GM12878 (cell line): ENCODE measurements around the gene SYNGR3. TPM values are rescaled to one million over a fixed set of nuclear protein-coding genes. Genes with fewer than 3 reads are reported as not detected.

Experiments
- ATAC-seq: fragments of 200-7000 bp; cut with Tn5 transposase; 3 replicates; pipeline ENCODE4 v1.9.1; 2020; ENCODE audit warnings: mild to moderate bottlenecking, moderate library complexity
- BruUV-seq: library from RNA; stranded (reverse); fragments of 400-500 nt; replicated peaks from 2 replicates; lab custom pipeline; 2021; lab: Mats Ljungman, UMichigan
- CTCF ChIA-PET: fragments of 300-600 bp; sonication (Branson Sonifier 250); formaldehyde crosslinking; extraction: SDS; loops from one replicate; lab custom pipeline; 2021; ENCODE audit warnings: inconsistent platforms; lab: Yijun Ruan, JAX
- POLR2A ChIA-PET: fragments of 350-600 bp; formaldehyde crosslinking; extraction: SDS; loops from one replicate; lab custom pipeline; 2021; ENCODE audit warnings: inconsistent platforms; lab: Charles Lee
- RAD21 ChIA-PET: fragments of 300-600 bp; sonication (Branson Sonifier 250); formaldehyde crosslinking; loops from one replicate; lab custom pipeline; 2023; ENCODE audit warnings: antibody characterized with exemption; ENCODE audit not compliant: unreplicated experiment; lab: Charles Lee
- SMC1A ChIA-PET: fragments of 300-600 bp; sonication (Branson Sonifier 250); formaldehyde crosslinking; loops from one replicate; lab custom pipeline; 2023; ENCODE audit not compliant: unreplicated experiment, uncharacterized antibody; lab: Charles Lee
- DNase-seq: peaks from one replicate; pipeline ENCODE4 v3.0.0-alpha.2; 2011; ENCODE audit warnings: low read depth, low spot score
- FAIRE-seq: peaks from 3 replicates; lab custom pipeline; 2011; peaks lifted over from hg19 to GRCh38; lab: Jason Lieb, UNC
- H2AFZ ChIP-seq: 2 replicates; pipeline ENCODE4 v1.6.0; 2011; ENCODE audit warnings: low read depth, low read length, control low read depth; ENCODE audit not compliant: control insufficient read depth
- H3K27ac ChIP-seq: 2 replicates; pipeline ENCODE4 v1.5.1; 2011; ENCODE audit warnings: control low read depth; ENCODE audit not compliant: control insufficient read depth, insufficient read depth
- H3K27me3 ChIP-seq, 2 experiments: replicated peaks in 1 of 2; 2 replicates each; pipeline versions ENCODE4 v1.6.0 to v1.6.1; 2011; ENCODE audit warnings: low read length in 1 of 2; ENCODE audit not compliant: control insufficient read depth in 2 of 2, insufficient read depth in 2 of 2
- H3K36me3 ChIP-seq, 2 experiments: 2 replicates each; pipeline ENCODE4 v1.5.1; 2011; ENCODE audit warnings: low read length in 1 of 2; ENCODE audit not compliant: control insufficient read depth in 2 of 2, insufficient read depth in 2 of 2
- H3K4me1 ChIP-seq: 2 replicates; pipeline ENCODE4 v1.6.1; 2011; ENCODE audit warnings: mild to moderate bottlenecking, low read length, moderate library complexity, mixed read lengths; ENCODE audit not compliant: control insufficient read depth, insufficient read depth
- H3K4me2 ChIP-seq: 2 replicates; pipeline ENCODE4 v1.6.0; 2011; ENCODE audit warnings: control low read depth; ENCODE audit not compliant: control insufficient read depth, insufficient read depth
- H3K4me3 ChIP-seq: fragments of 200-600 bp; sonication (generic); 2 replicates; pipeline ENCODE4 v1.5.1; 2016
- H3K79me2 ChIP-seq: 2 replicates; pipeline ENCODE4 v1.6.0; 2011; ENCODE audit warnings: low read length; ENCODE audit not compliant: control insufficient read depth, insufficient read depth
- H3K9ac ChIP-seq: 2 replicates; pipeline ENCODE4 v1.8.0; 2011; ENCODE audit warnings: low read length, control low read depth, mixed read lengths; ENCODE audit not compliant: control insufficient read depth, insufficient read depth
- H3K9me3 ChIP-seq: replicated peaks from 3 replicates; pipeline ENCODE4 v1.5.1; 2011; ENCODE audit warnings: mild to moderate bottlenecking, low read length; ENCODE audit not compliant: control insufficient read depth, insufficient read depth
- H4K20me1 ChIP-seq: 2 replicates; pipeline ENCODE4 v1.6.0; 2011; ENCODE audit not compliant: control insufficient read depth, insufficient read depth
- BACH1 ChIP-seq: fragments of 450-650 bp; IDR thresholded peaks from 2 replicates; pipeline ENCODE4 v1.6.1; 2017; ENCODE audit warnings: mild to moderate bottlenecking, borderline replicate concordance
- CBFB ChIP-seq: IDR thresholded peaks from 2 replicates; pipeline ENCODE4 v1.6.1; 2016; ENCODE audit warnings: antibody characterized with exemption, low read depth
- DPF2 ChIP-seq: fragments of 450-650 bp; IDR thresholded peaks from 2 replicates; pipeline ENCODE4 v1.6.1; 2017; ENCODE audit warnings: mild to moderate bottlenecking
- EED ChIP-seq: sonication (generic); IDR thresholded peaks from 2 replicates; pipeline ENCODE4 v1.6.1; 2016; ENCODE audit warnings: antibody characterized with exemption, low read depth
- ESRRA ChIP-seq: IDR thresholded peaks from 2 replicates; pipeline ENCODE4 v1.6.1; 2012; ENCODE audit warnings: mild to moderate bottlenecking, low read length, improper control_type of control experiment
- POU2F2 ChIP-seq: IDR thresholded peaks from 3 replicates; pipeline ENCODE4 v1.6.1; 2011; ENCODE audit warnings: low read depth, mild to moderate bottlenecking, low read length, borderline replicate concordance
- YY1 ChIP-seq: IDR thresholded peaks from 2 replicates; pipeline ENCODE4 v1.6.1; 2011; ENCODE audit warnings: low read depth, mild to moderate bottlenecking, low read length
- WGBS: methylation state at CpG from one replicate; pipeline ENCODE4 v1.1.6; 2016; ENCODE audit warnings: low lambda C conversion rate; ENCODE audit not compliant: insufficient replicate concordance, insufficient coverage; ENCODE audit errors: missing lambda C conversion rate; 5-methylcytosine and 5-hydroxymethylcytosine counted together
- in situ Hi-C: fragments of 300-500 bp; cut with MboI; formaldehyde crosslinking; loops from 9 replicates; pipeline ENCODE4 v1.14.3; 2018; ENCODE audit warnings: mixed read lengths
- intact Hi-C: fragments of 100-400 bp; cut with micrococcal nuclease; formaldehyde crosslinking; loops from one replicate; pipeline ENCODE4 v1.14.2; 2022; ENCODE audit not compliant: unreplicated experiment
- polyA plus RNA-seq, 11 experiments: library from polyadenylated mRNA; depleted of rRNA in 4 of 11; unstranded in 6 of 11; stranded (reverse) in 5 of 11; fragments of >200 nt; fragmentation: Nextera tagmentation in 4 of 11; fragmentation: Illumina TruSeq in 1 of 11; extraction: Ambion mirVana in 4 of 11; extraction: Trizol in 1 of 11; gene quantifications; 1 replicate in 1 of 11; 2 replicates in 10 of 11; pipeline versions ENCODE4 v1.2.1 to v1.2.3, GENCODE V29; 2011 to 2016; ENCODE audit warnings: inconsistent platforms in 2 of 11, missing spikeins in 2 of 11, low read depth in 1 of 11
- total RNA-seq, 4 experiments: library from RNA; depleted of rRNA in 3 of 4; stranded (reverse); fragments of >200 nt in 3 of 4; fragmentation: Illumina TruSeq in 1 of 4; extraction: Trizol in 1 of 4; gene quantifications; 2 replicates each; pipeline versions ENCODE4 v1.2.1 to v1.2.3, GENCODE V29; 2013 to 2021
- TF ChIP-seq, protein P1 (sequence below): fragments of 450-650 bp; IDR thresholded peaks from 2 replicates; pipeline ENCODE4 v1.6.1; 2016; ENCODE audit warnings: mild to moderate bottlenecking, moderate library complexity, borderline replicate concordance
- TF ChIP-seq, protein P2 (sequence below): fragments of 450-650 bp; conservative IDR thresholded peaks from 2 replicates; pipeline ENCODE4 v1.6.1; 2017; ENCODE audit warnings: mild to moderate bottlenecking, moderate library complexity
- TF ChIP-seq, protein P3 (sequence below): fragments of 450-650 bp; formaldehyde crosslinking; IDR thresholded peaks from 2 replicates; pipeline ENCODE4 v1.5.0; 2022; ENCODE audit warnings: mild to moderate bottlenecking, missing genetic modification characterization

The SYNGR3 gene
- total and polyA plus RNA-seq, 10 of the 15 experiments (the other 5 are each of a cell fraction or from before 2014, with no cell fraction given): 1.2 to 18.1 (median 6.6) TPM

DNA sequence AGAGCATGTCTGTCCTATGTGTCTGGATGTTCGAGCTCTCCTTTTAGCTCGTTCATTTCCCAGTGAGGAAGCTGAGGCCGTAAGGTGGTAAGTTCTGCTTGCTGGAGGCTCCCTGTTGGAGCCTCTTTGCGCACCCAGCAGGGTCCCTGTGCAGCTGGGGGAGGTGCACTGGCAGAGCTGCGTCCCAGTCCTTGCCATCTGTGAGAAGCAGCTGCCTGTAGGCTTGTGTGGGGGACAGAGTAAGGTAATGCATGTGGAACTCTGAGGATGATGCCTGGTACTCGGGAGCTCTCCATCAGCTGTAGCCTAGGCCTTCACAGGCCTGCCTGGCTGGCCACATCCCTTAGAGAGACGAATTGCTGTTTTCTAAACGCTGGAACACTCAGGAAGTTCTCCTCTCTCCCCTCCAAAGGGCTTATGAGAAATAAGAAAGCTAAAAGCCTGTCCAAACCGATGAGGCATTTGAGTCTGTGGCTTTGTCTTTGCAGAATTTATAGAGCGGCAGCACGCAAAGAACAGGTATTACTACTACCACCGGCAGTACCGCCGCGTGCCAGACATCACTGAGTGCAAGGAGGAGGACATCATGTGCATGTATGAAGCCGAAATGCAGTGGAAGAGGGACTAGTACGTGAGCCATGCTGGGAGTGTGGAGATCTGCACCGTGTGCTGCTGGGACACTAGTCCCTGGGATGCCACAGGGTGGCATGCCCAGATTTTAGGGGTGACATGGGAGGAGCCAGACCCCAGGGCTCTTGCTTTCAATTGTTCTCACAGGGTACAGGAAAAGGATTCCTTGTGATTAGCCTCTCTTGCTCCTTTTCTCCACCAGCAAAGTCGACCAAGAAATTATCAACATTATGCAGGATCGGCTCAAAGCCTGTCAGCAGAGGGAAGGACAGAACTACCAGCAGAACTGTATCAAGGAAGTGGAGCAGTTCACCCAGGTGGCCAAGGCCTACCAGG is 28.8 kb upstream of the SYNGR3 start (continued):
- TF ChIP-seq, protein P1, sequence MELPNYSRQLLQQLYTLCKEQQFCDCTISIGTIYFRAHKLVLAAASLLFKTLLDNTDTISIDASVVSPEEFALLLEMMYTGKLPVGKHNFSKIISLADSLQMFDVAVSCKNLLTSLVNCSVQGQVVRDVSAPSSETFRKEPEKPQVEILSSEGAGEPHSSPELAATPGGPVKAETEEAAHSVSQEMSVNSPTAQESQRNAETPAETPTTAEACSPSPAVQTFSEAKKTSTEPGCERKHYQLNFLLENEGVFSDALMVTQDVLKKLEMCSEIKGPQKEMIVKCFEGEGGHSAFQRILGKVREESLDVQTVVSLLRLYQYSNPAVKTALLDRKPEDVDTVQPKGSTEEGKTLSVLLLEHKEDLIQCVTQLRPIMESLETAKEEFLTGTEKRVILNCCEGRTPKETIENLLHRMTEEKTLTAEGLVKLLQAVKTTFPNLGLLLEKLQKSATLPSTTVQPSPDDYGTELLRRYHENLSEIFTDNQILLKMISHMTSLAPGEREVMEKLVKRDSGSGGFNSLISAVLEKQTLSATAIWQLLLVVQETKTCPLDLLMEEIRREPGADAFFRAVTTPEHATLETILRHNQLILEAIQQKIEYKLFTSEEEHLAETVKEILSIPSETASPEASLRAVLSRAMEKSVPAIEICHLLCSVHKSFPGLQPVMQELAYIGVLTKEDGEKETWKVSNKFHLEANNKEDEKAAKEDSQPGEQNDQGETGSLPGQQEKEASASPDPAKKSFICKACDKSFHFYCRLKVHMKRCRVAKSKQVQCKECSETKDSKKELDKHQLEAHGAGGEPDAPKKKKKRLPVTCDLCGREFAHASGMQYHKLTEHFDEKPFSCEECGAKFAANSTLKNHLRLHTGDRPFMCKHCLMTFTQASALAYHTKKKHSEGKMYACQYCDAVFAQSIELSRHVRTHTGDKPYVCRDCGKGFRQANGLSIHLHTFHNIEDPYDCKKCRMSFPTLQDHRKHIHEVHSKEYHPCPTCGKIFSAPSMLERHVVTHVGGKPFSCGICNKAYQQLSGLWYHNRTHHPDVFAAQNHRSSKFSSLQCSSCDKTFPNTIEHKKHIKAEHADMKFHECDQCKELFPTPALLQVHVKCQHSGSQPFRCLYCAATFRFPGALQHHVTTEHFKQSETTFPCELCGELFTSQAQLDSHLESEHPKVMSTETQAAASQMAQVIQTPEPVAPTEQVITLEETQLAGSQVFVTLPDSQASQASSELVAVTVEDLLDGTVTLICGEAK: no peak
- TF ChIP-seq POU2F2 (no peak; the same call in 2 of the 3 replicates), CBFB (peak; percentile 4; the same call in 1 of the 2 replicates), DPF2 (no peak), EED (no peak)

DNA sequence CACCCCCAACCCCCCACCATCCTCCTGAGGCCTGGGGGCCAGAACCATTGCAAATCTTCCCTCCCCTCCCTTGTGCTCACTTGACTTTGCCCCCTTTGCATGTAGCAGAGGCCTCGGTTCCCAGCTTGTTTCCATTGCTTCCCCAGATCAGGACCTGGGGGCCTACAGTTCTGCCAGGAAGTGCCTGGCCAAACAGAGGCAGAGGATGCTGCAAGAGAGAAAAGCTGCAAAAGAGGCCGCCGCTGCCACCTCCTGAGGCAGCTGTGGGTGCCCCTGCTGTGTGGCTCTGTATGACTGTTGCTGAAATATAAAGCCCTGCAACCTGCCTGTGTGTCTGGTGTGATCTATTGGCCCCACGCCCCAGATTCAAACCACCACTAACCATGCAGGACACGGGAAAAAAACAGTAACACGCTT is 28.1 kb upstream of the SYNGR3 start:
- DNase-seq: no peak
- Histone ChIP-seq H2AFZ (no peak overlapping the region), H4K20me1 (peaks cover 6% of the 10 kb centered on the region; the same call in 1 of the 2 replicates), H3K4me2 (peak overlapping the region; percentile 83), H3K27me3 (no peaks in the 10 kb centered on the region), H3K4me1 (peaks cover 19% of the 10 kb centered on the region), H3K27ac (peak overlapping the region; percentile 18; the same call in 1 of the 2 replicates), H3K79me2 (peaks cover 67% of the 10 kb centered on the region), H3K36me3 (peaks cover 11 to 13% of the 10 kb centered on the region in 2 experiments; a peak in 3 of 4 replicates), H3K4me3 (peak overlapping the region; percentile 98; the same call in 1 of the 2 replicates), H3K9me3 (no peaks in the 10 kb centered on the region), H3K9ac (peak overlapping the region; percentile 20; the same call in 1 of the 2 replicates)
- POLR2A ChIA-PET: interaction anchor here (0.7 to 2.2 kb wide), 3 partner anchors 9 to 86 kb away, joined by 3 to 13 read pairs (median 11); partner anchors contain the start of genes NTHL1, SYNGR3, TBL3 and TSC2
- ATAC-seq: no peak
- in situ Hi-C loops (no loop called here), intact Hi-C loops (no loop called here)
- BruUV-seq: no TSS peak
- SMC1A ChIA-PET: no interaction called here
- CTCF ChIA-PET: interaction anchor here (1.6 kb wide), 1 partner anchor 20 kb away, joined by 5 read pairs; no protein-coding TSS in a partner anchor
- no peak for FAIRE-seq
- WGBS: 0% methylated on average over 6 of the region's 6 CpGs
- RAD21 ChIA-PET: interaction anchor here (1.0 kb wide), 1 partner anchor 18 kb away, joined by 3 read pairs; the partner anchor contains the start of gene MSRB1
- TF ChIP-seq ESRRA (no peak), BACH1 (0 out of 2 replicates have a peak, but pooled peaks have one; percentile 11), YY1 (no peak)
- TF ChIP-seq, protein P2, sequence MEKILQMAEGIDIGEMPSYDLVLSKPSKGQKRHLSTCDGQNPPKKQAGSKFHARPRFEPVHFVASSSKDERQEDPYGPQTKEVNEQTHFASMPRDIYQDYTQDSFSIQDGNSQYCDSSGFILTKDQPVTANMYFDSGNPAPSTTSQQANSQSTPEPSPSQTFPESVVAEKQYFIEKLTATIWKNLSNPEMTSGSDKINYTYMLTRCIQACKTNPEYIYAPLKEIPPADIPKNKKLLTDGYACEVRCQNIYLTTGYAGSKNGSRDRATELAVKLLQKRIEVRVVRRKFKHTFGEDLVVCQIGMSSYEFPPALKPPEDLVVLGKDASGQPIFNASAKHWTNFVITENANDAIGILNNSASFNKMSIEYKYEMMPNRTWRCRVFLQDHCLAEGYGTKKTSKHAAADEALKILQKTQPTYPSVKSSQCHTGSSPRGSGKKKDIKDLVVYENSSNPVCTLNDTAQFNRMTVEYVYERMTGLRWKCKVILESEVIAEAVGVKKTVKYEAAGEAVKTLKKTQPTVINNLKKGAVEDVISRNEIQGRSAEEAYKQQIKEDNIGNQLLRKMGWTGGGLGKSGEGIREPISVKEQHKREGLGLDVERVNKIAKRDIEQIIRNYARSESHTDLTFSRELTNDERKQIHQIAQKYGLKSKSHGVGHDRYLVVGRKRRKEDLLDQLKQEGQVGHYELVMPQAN: no peak
- TF ChIP-seq, protein P3, sequence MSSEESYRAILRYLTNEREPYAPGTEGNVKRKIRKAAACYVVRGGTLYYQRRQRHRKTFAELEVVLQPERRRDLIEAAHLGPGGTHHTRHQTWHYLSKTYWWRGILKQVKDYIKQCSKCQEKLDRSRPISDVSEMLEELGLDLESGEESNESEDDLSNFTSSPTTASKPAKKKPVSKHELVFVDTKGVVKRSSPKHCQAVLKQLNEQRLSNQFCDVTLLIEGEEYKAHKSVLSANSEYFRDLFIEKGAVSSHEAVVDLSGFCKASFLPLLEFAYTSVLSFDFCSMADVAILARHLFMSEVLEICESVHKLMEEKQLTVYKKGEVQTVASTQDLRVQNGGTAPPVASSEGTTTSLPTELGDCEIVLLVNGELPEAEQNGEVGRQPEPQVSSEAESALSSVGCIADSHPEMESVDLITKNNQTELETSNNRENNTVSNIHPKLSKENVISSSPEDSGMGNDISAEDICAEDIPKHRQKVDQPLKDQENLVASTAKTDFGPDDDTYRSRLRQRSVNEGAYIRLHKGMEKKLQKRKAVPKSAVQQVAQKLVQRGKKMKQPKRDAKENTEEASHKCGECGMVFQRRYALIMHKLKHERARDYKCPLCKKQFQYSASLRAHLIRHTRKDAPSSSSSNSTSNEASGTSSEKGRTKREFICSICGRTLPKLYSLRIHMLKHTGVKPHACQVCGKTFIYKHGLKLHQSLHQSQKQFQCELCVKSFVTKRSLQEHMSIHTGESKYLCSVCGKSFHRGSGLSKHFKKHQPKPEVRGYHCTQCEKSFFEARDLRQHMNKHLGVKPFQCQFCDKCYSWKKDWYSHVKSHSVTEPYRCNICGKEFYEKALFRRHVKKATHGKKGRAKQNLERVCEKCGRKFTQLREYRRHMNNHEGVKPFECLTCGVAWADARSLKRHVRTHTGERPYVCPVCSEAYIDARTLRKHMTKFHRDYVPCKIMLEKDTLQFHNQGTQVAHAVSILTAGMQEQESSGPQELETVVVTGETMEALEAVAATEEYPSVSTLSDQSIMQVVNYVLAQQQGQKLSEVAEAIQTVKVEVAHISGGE: no peak
